HG02884 (cell line): ENCODE measurements around the gene DACT3.
A peak's percentile ranks its signal among the peaks of the same experiment; 100 is the strongest.

Experiments
- ATAC-seq: cut with Tn5 transposase; IDR thresholded peaks from one replicate; pipeline ENCODE4 v1.9.1; 2021; ENCODE audit warnings: mild to moderate bottlenecking, moderate library complexity; ENCODE audit not compliant: unreplicated experiment

DACT3 gene

GRCh38 chr19:46600384-46601317 is 60.3 kb downstream of the DACT3 start:
- ATAC-seq = peak; percentile 71

DNA sequence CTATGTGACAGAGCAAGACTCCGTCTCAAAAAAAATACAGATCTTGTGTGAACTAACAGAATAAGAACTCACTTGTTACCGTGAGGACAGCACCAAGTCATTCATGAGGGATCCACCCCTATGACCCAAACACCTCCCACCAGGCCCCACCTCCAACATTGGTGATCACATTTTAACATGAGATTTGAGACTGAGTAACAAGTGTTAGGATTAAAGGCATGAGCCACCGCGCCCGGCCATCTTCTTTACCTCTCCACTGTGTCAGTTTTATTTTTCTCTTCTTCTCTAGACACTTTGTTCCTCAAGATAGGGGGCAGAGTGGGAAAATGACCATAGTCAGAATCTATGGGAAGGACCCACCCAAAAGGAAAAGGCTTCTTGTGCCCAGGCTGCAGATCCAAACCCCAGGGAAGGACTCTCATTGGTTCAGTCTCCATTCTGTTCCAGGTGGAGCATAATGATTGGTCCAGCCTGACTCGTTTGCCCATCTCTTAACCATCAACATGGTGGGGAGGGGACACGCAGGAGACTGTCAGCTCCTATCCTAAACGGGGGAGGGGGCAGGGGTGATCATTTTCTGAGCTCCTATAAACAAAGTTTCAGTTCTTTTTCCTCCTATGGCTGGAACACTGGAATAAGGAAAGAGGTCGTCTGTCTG is 61.1 kb downstream of the DACT3 start:
- no peak for ATAC-seq

DNA sequence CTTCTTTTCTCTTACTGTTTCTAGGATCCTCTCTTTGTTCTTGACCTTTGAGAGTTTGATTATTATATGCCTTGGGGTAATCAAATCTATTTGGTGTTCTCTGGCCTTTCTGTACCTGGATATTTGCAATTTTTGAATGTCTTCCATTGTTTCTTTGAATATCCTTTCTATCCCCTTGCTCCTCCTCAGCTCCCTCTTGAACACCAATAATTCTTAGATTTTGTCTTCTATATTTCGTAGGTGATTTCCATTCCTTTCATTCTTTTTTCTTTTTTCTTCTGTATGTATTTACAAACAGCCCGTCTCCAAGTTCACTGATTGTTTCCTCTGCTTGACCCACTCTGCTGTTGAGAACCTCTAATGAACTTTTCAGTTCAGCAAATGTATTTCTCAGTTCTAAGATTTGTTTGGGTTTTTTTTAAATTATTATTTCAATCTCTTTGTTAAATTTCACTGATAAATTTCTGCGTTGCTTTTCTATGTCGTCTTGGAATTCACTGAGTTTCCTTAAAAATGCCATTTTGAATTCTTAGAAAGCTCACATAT is 62.5 kb downstream of the DACT3 start:
- ATAC-seq = no peak
